ENCODE data around the gene CAMK4.

- no peak for TF ChIP-seq POLR2A (IDR thresholded peaks at IDR 0.05)
- TF ChIP-seq CTCF (IDR thresholded peaks at IDR 0.05): no peak
Measured at GRCh38 chr5:111227226-111227782, 3.1 kb downstream of the CAMK4 start.
